HEK293T (cell line): Measurements from ENCODE around the gene AP3S2.

Experiments
- CTCF ChIA-PET: fragments of 350-600 bp; formaldehyde crosslinking; extraction: SDS; loops from one replicate; lab custom pipeline; 2021; ENCODE audit warnings: antibody characterized with exemption, inconsistent platforms; lab: Yijun Ruan, JAX
- POLR2A ChIA-PET: fragments of 350-600 bp; formaldehyde crosslinking; extraction: SDS; loops from one replicate; lab custom pipeline; 2020; ENCODE audit warnings: antibody characterized with exemption, inconsistent platforms; lab: Yijun Ruan, JAX
- DNase-seq: peaks from one replicate; pipeline ENCODE4 v3.0.0; 2012; ENCODE audit warnings: mixed read lengths; ENCODE audit errors: extremely low spot score
- ARNT ChIP-seq: fragments of 450-650 bp; IDR thresholded peaks from 2 replicates; pipeline ENCODE4 v1.6.1; 2017; ENCODE audit warnings: mild to moderate bottlenecking
- BHLHE40 ChIP-seq: fragments of 450-650 bp; IDR thresholded peaks from 2 replicates; pipeline ENCODE4 v1.6.1; 2016; ENCODE audit warnings: mild to moderate bottlenecking, moderate library complexity, borderline replicate concordance
- CTBP1 ChIP-seq: fragments of 450-650 bp; IDR thresholded peaks from 2 replicates; pipeline ENCODE4 v1.6.1; 2016; ENCODE audit warnings: borderline replicate concordance
- ELF4 ChIP-seq: fragments of 450-650 bp; IDR thresholded peaks from 2 replicates; pipeline ENCODE4 v1.6.1; 2017; ENCODE audit warnings: antibody characterized with exemption
- FOXA1 ChIP-seq: fragments of 450-650 bp; IDR thresholded peaks from 2 replicates; pipeline ENCODE4 v1.6.1; 2016; ENCODE audit warnings: mild to moderate bottlenecking
- FOXK2 ChIP-seq: fragments of 450-650 bp; IDR thresholded peaks from 2 replicates; pipeline ENCODE4 v1.6.1; 2016; ENCODE audit warnings: mild to moderate bottlenecking
- FOXM1 ChIP-seq: fragments of 450-650 bp; IDR thresholded peaks from 2 replicates; pipeline ENCODE4 v1.6.1; 2017; ENCODE audit warnings: mild to moderate bottlenecking, borderline replicate concordance
- HDGF ChIP-seq: fragments of 450-650 bp; IDR thresholded peaks from 2 replicates; pipeline ENCODE4 v1.6.1; 2017; ENCODE audit warnings: antibody characterized with exemption, borderline replicate concordance
- L3MBTL2 ChIP-seq: fragments of 450-650 bp; conservative IDR thresholded peaks from 2 replicates; pipeline ENCODE4 v1.6.1; 2016; ENCODE audit warnings: mild to moderate bottlenecking
- LEF1 ChIP-seq: fragments of 450-650 bp; IDR thresholded peaks from 2 replicates; pipeline ENCODE4 v1.6.1; 2017; ENCODE audit warnings: mild to moderate bottlenecking, borderline replicate concordance
- NFRKB ChIP-seq: fragments of 450-650 bp; IDR thresholded peaks from 2 replicates; pipeline ENCODE4 v1.6.1; 2016; ENCODE audit warnings: mild to moderate bottlenecking, moderate library complexity
- PKNOX1 ChIP-seq: fragments of 450-650 bp; IDR thresholded peaks from 2 replicates; pipeline ENCODE4 v1.6.1; 2016
- SP1 ChIP-seq: fragments of 450-650 bp; IDR thresholded peaks from 2 replicates; pipeline ENCODE4 v1.6.1; 2017
- SUZ12 ChIP-seq: fragments of 450-650 bp; IDR thresholded peaks from 2 replicates; pipeline ENCODE4 v1.6.1; 2016; ENCODE audit warnings: mild to moderate bottlenecking
- TARDBP ChIP-seq: fragments of 450-650 bp; IDR thresholded peaks from 2 replicates; pipeline ENCODE4 v1.6.1; 2016
- ZNF384 ChIP-seq: fragments of 450-650 bp; IDR thresholded peaks from 2 replicates; pipeline ENCODE4 v1.6.1; 2016

The AP3S2 gene

GRCh38 chr15:89883518-89883917 lies 10.3 kb downstream of the AP3S2 start:
- DNase-seq: no peak
- TF ChIP-seq FOXA1 (no peak), BHLHE40 (no peak), ARNT (no peak), HDGF (no peak), LEF1 (no peak), ELF4 (no peak), TARDBP (no peak), SP1 (no peak), NFRKB (no peak), PKNOX1 (no peak)
- CTCF ChIA-PET: interaction anchor here (1.6 kb wide), 1 partner anchor 9 kb away, joined by 7 read pairs; no protein-coding TSS in a partner anchor
- POLR2A ChIA-PET: no interaction called here

GRCh38 chr15:89880727-89881126 lies 13.1 kb downstream of the AP3S2 start:
- DNase-seq: no peak
- POLR2A ChIA-PET: no interaction called here
- CTCF ChIA-PET: no interaction called here
- TF ChIP-seq ARNT: no peak
- no peak for TF ChIP-seq FOXA1
- TF ChIP-seq NFRKB: no peak
- no peak for TF ChIP-seq FOXK2
- TF ChIP-seq FOXM1: no peak
- TF ChIP-seq SP1: no peak
- TF ChIP-seq ELF4: no peak
- no peak for TF ChIP-seq BHLHE40
- TF ChIP-seq L3MBTL2: no peak
- no peak for TF ChIP-seq SUZ12
- TF ChIP-seq TARDBP: no peak
- TF ChIP-seq HDGF: no peak

GRCh38 chr15:89878323-89878722 lies 15.5 kb downstream of the AP3S2 start:
- no peak for TF ChIP-seq SP1
- TF ChIP-seq HDGF: no peak
- TF ChIP-seq ARNT: no peak
- TF ChIP-seq NFRKB: no peak
- no peak for TF ChIP-seq SUZ12
- no peak for TF ChIP-seq BHLHE40
- TF ChIP-seq FOXM1: no peak
- TF ChIP-seq ELF4: no peak
- no peak for TF ChIP-seq LEF1
- no peak for TF ChIP-seq FOXK2
- TF ChIP-seq L3MBTL2: no peak
- no peak for TF ChIP-seq ZNF384
- TF ChIP-seq PKNOX1: no peak
- TF ChIP-seq TARDBP: no peak
- TF ChIP-seq FOXA1: no peak
- no peak for TF ChIP-seq CTBP1
- CTCF ChIA-PET: interaction anchor here (0.6 to 3.7 kb wide), 2 partner anchors 11 to 118 kb away, joined by 4 to 22 read pairs; no protein-coding TSS in a partner anchor
- DNase-seq: no peak
- POLR2A ChIA-PET: no interaction called here

GRCh38 chr15:89877083-89877425 lies 16.7 kb downstream of the AP3S2 start:
- CTCF ChIA-PET: interaction anchor here (0.6 to 3.7 kb wide), 5 partner anchors 11 to 168 kb away, joined by 3 to 22 read pairs (median 4); no protein-coding TSS in a partner anchor
- DNase-seq: no peak
- TF ChIP-seq LEF1: no peak
- no peak for TF ChIP-seq FOXM1
- no peak for TF ChIP-seq TARDBP
- TF ChIP-seq BHLHE40: no peak
- no peak for TF ChIP-seq SUZ12
- TF ChIP-seq SP1: no peak
- no peak for TF ChIP-seq PKNOX1
- no peak for TF ChIP-seq CTBP1
- no peak for TF ChIP-seq ARNT
- TF ChIP-seq HDGF: no peak
- POLR2A ChIA-PET: interaction anchor here (1.0 kb wide), 1 partner anchor 11 kb away, joined by 3 read pairs; no protein-coding TSS in a partner anchor

- TF ChIP-seq NFRKB: no peak
- TF ChIP-seq TARDBP: no peak
- POLR2A ChIA-PET: interaction anchor here (1.0 to 2.2 kb wide), 2 partner anchors 12 to 115 kb away, joined by 3 to 14 read pairs; no protein-coding TSS in a partner anchor
- CTCF ChIA-PET: interaction anchor here (0.6 to 3.7 kb wide), 6 partner anchors 9 to 169 kb away, joined by 3 to 22 read pairs (median 4); no protein-coding TSS in a partner anchor
These were observed 17.3 kb downstream of the AP3S2 start for GRCh38 chr15:89876396-89877082.

GRCh38 chr15:89875741-89876140 lies 18.1 kb downstream of the AP3S2 start:
- POLR2A ChIA-PET: interaction anchor here (1.6 to 2.2 kb wide), 2 partner anchors 18 to 115 kb away, joined by 11 to 14 read pairs; partner anchors contain the start of gene AP3S2

More at GRCh38 chr15:89876396-89877082, 17.3 kb downstream of the AP3S2 start:
- DNase-seq: no peak

More at GRCh38 chr15:89875741-89876140, 18.1 kb downstream of the AP3S2 start:
- TF ChIP-seq CTBP1 (no peak), SUZ12 (no peak), FOXA1 (no peak)
- DNase-seq: no peak
- CTCF ChIA-PET: interaction anchor here (1.6 to 3.7 kb wide), 2 partner anchors 12 to 115 kb away, joined by 15 to 22 read pairs; no protein-coding TSS in a partner anchor
